HCT116 (cell line): ENCODE results near the gene SNTN. TPM values are rescaled to one million over a fixed set of nuclear protein-coding genes. Genes with fewer than 3 reads are reported as not detected.

Experiments used
- ATAC-seq: fragments of 200-7000 bp; cut with Tn5 transposase; 2 replicates; pipeline ENCODE4 v1.9.1; 2020; ENCODE audit warnings: mild to moderate bottlenecking, moderate library complexity
- BruUV-seq: library from RNA; stranded (reverse); fragments of 400-500 nt; replicated peaks from 2 replicates; lab custom pipeline; 2021; lab: Mats Ljungman, UMichigan
- CTCF ChIA-PET: fragments of 300-600 bp; sonication (Branson Sonifier 250); formaldehyde crosslinking; loops from one replicate; lab custom pipeline; 2021; ENCODE audit warnings: antibody characterized with exemption; lab: Charles Lee
- POLR2A ChIA-PET: fragments of 300-600, 350-600 bp; sonication (Branson Sonifier 250); formaldehyde crosslinking; loops from one replicate; lab custom pipeline; 2021; ENCODE audit warnings: antibody characterized with exemption; lab: Charles Lee
- RAD21 ChIA-PET, 2 experiments: fragments of 300-600 bp; sonication (Branson Sonifier 250); formaldehyde crosslinking; loops; one replicate each; lab custom pipeline; 2023; ENCODE audit warnings: low total read pairs in 2 of 2; ENCODE audit not compliant: uncharacterized antibody in 2 of 2, unreplicated experiment in 2 of 2, low non-redundant PET in 1 of 2; lab: Charles Lee
- DNase-seq: peaks from one replicate; pipeline ENCODE4 v3.0.0-alpha.2; 2010; ENCODE audit warnings: low read depth, low spot score
- H2AFZ ChIP-seq: fragments of 200-600 bp; shearing (Covaris generic), sonication (generic); 2 replicates; pipeline ENCODE4 v1.6.1; 2017; ENCODE audit warnings: low read depth, mixed run types, mixed read lengths, antibody characterized with exemption, low read length; ENCODE audit not compliant: poor library complexity, severe bottlenecking
- H3K27ac ChIP-seq: 2 replicates; pipeline ENCODE4 v1.5.1; 2012; ENCODE audit warnings: low read depth, low read length
- H3K27me3 ChIP-seq: fragments of 200-600 bp; sonication (generic); 2 replicates; pipeline ENCODE4 v1.6.1; 2016; ENCODE audit warnings: mixed run types, low read length, mixed read lengths; ENCODE audit not compliant: insufficient read depth
- H3K36me3 ChIP-seq, 2 experiments: fragments of 200-500 bp in 1 of 2; fragments of 200-600 bp in 1 of 2; sonication (Bioruptor generic) in 1 of 2; sonication (generic) in 1 of 2; 2 replicates each; pipeline versions ENCODE4 v1.5.1 to v1.6.1; 2014 to 2016; ENCODE audit warnings: low read length in 2 of 2, inconsistent platforms in 1 of 2, mixed read lengths in 1 of 2, mixed run types in 1 of 2; ENCODE audit not compliant: insufficient read depth in 2 of 2, control insufficient read depth in 1 of 2
- H3K4me1 ChIP-seq, 2 experiments: fragments of 200-600 bp in 1 of 2; sonication (generic) in 1 of 2; 2 replicates each; pipeline versions ENCODE4 v1.5.1 to v1.6.1; 2012 to 2017; ENCODE audit warnings: low read length in 2 of 2, inconsistent platforms in 1 of 2, mild to moderate bottlenecking in 1 of 2, mixed read lengths in 1 of 2, mixed run types in 1 of 2, moderate library complexity in 1 of 2; ENCODE audit not compliant: insufficient read depth in 2 of 2, control insufficient read depth in 1 of 2
- H3K4me2 ChIP-seq: fragments of 200-600 bp; sonication (generic); 2 replicates; pipeline ENCODE4 v1.6.1; 2017; ENCODE audit warnings: mixed run types, low read length, mixed read lengths
- H3K4me3 ChIP-seq, 2 experiments: fragments of 200-600 bp in 1 of 2; sonication (generic) in 1 of 2; replicated peaks in 1 of 2; 2 replicates each; pipeline ENCODE4 v1.5.1; 2011 to 2016; ENCODE audit warnings: low read length in 2 of 2, control low read depth in 1 of 2, low read depth in 1 of 2, mild to moderate bottlenecking in 1 of 2, mixed read lengths in 1 of 2, mixed run types in 1 of 2
- H3K79me2 ChIP-seq: fragments of 200-600 bp; sonication (generic); 2 replicates; pipeline ENCODE4 v1.6.1; 2017; ENCODE audit warnings: mild to moderate bottlenecking, mixed run types, low read length, moderate library complexity, mixed read lengths; ENCODE audit not compliant: insufficient read depth
- H3K9ac ChIP-seq: fragments of 200-600 bp; sonication (generic); 2 replicates; pipeline ENCODE4 v1.6.1; 2016; ENCODE audit warnings: low read length, mixed read lengths
- H3K9me2 ChIP-seq: fragments of 200-600 bp; sonication (generic), shearing (Covaris generic); 2 replicates; pipeline ENCODE4 v1.6.1; 2017; ENCODE audit warnings: mixed run types, mild to moderate bottlenecking, moderate library complexity; ENCODE audit not compliant: insufficient read depth
- H3K9me3 ChIP-seq, 2 experiments: fragments of 200-500 bp in 1 of 2; fragments of 200-600 bp in 1 of 2; sonication (Bioruptor generic) in 1 of 2; sonication (generic) in 1 of 2; 2 replicates each; pipeline ENCODE4 v1.6.1; 2014 to 2017; ENCODE audit warnings: low read length in 2 of 2, mixed read lengths in 2 of 2, inconsistent platforms in 1 of 2, low read depth in 1 of 2, mild to moderate bottlenecking in 1 of 2, mixed run types in 1 of 2, moderate library complexity in 1 of 2; ENCODE audit not compliant: control insufficient read depth in 1 of 2, insufficient read depth in 1 of 2
- H4K20me1 ChIP-seq: fragments of 200-600 bp; sonication (generic), shearing (Covaris generic); 2 replicates; pipeline ENCODE4 v1.6.1; 2017; ENCODE audit warnings: mixed run types, mild to moderate bottlenecking, moderate library complexity; ENCODE audit not compliant: insufficient read depth
- ATF3 ChIP-seq: IDR thresholded peaks from 2 replicates; pipeline ENCODE4 v1.6.1; 2012
- CBX3 ChIP-seq: IDR thresholded peaks from 2 replicates; pipeline ENCODE4 v1.6.1; 2012; ENCODE audit warnings: low read depth
- EGR1 ChIP-seq: IDR thresholded peaks from 2 replicates; pipeline ENCODE4 v1.6.1; 2012; ENCODE audit warnings: low read depth
- ELF1 ChIP-seq: IDR thresholded peaks from 2 replicates; pipeline ENCODE4 v1.6.1; 2012; ENCODE audit warnings: low read depth, borderline replicate concordance
- EZH2 ChIP-seq: fragments of 200-600 bp; sonication (generic); IDR thresholded peaks from 2 replicates; pipeline ENCODE4 v1.6.1; 2017; ENCODE audit warnings: antibody characterized with exemption, mixed run types
- EZH2phosphoT487 ChIP-seq: fragments of 200-600 bp; IDR thresholded peaks from 2 replicates; pipeline ENCODE4 v1.6.1; 2018; ENCODE audit warnings: antibody characterized with exemption, borderline replicate concordance
- JUND ChIP-seq: IDR thresholded peaks from 2 replicates; pipeline ENCODE4 v1.6.1; 2012
- POLR2A ChIP-seq: IDR thresholded peaks from 2 replicates; pipeline ENCODE4 v1.7.0; 2011; ENCODE audit warnings: borderline replicate concordance; ENCODE audit not compliant: insufficient read depth, insufficient read length; ENCODE audit errors: extremely low read depth
- POLR2AphosphoS5 ChIP-seq: IDR thresholded peaks from 2 replicates; pipeline ENCODE4 v1.6.1; 2011; ENCODE audit warnings: mild to moderate bottlenecking, low read depth, low read length, moderate library complexity
- SP1 ChIP-seq: IDR thresholded peaks from 2 replicates; pipeline ENCODE4 v1.6.1; 2012; ENCODE audit warnings: low read depth
- SRF ChIP-seq: IDR thresholded peaks from 2 replicates; pipeline ENCODE4 v1.6.1; 2012; ENCODE audit warnings: low read depth
- YY1 ChIP-seq: IDR thresholded peaks from 2 replicates; pipeline ENCODE4 v1.6.1; 2011; ENCODE audit warnings: low read length, low read depth, moderate library complexity, mild to moderate bottlenecking; ENCODE audit not compliant: insufficient replicate concordance; ENCODE audit errors: extremely low read depth
- ZNF274 ChIP-seq: fragments of 200-500 bp; sonication (Bioruptor generic); IDR thresholded peaks from 2 replicates; pipeline ENCODE4 v1.6.1; 2014; ENCODE audit warnings: mild to moderate bottlenecking, low read depth, low read length, inconsistent platforms
- intact Hi-C: fragments of 100-400 bp; cut with micrococcal nuclease; formaldehyde crosslinking; loops from 2 replicates; pipeline ENCODE4 v1.10.0; 2022
- total RNA-seq: library from RNA; stranded (reverse); gene quantifications from one replicate; pipeline ENCODE4 v1.2.1, GENCODE V29; 2021; ENCODE audit not compliant: unreplicated experiment
- TF ChIP-seq, protein P1 (sequence below): IDR thresholded peaks from 2 replicates; pipeline ENCODE4 v1.6.1; 2012; ENCODE audit warnings: low read depth
- TF ChIP-seq, protein P2 (sequence below), 3 experiments: fragments of 200-600 bp in 1 of 3; sonication (generic) in 1 of 3; IDR thresholded peaks in 2 of 3; conservative IDR thresholded peaks in 1 of 3; 2 replicates each; pipeline ENCODE4 v1.5.1; 2012 to 2017; ENCODE audit warnings: low read depth in 2 of 3, low read length in 2 of 3, antibody characterized with exemption in 1 of 3, borderline replicate concordance in 1 of 3, control low read depth in 1 of 3, mild to moderate bottlenecking in 1 of 3, mixed read lengths in 1 of 3, mixed run types in 1 of 3, moderate library complexity in 1 of 3; ENCODE audit not compliant: insufficient read depth in 1 of 3
- TF ChIP-seq, protein P3 (sequence below): IDR thresholded peaks from 2 replicates; pipeline ENCODE4 v1.6.1; 2012

SNTN gene
- total RNA-seq, 1 experiment from 2014 or later: not detected

DNA sequence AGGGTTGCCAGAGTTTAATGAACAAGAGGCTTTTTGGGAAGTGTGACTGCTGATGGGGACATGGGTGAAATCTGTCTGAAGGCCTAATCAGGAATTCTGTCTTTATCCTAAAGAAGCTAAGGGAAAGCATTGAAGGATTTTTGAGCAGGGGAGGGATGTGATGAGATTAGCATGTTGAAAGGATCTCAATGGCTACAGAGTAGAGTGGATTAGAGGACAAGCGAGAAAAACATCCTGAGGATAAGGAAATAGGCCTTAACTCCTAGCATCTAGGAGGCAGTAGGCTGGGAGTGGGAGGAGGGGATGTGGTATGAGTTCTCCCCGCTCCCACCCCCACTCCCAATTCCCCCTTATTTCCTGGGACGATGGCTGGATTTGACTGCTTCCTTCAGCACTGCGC lies 35.1 kb upstream of the SNTN start:
- H3K9me3 ChIP-seq: no peaks in the 10 kb centered on the region
- TF ChIP-seq CBX3 (no peak), JUND (no peak)
- no peak overlapping the region for H3K9ac ChIP-seq
- intact Hi-C loops: no loop called here
- POLR2A ChIA-PET: no interaction called here
- H3K4me2 ChIP-seq: no peak overlapping the region
- H3K9me2 ChIP-seq: no peaks in the 10 kb centered on the region
- H3K79me2 ChIP-seq: no peaks in the 10 kb centered on the region
- CTCF ChIA-PET: no interaction called here
- H4K20me1 ChIP-seq: no peaks in the 10 kb centered on the region
- DNase-seq (no peak), ATAC-seq (no peak)
- 0 out of 2 replicates have a peak, but pooled peaks cover 4% of the 10 kb centered on the region for H3K27me3 ChIP-seq
- no peaks in the 10 kb centered on the region for H3K36me3 ChIP-seq
- RAD21 ChIA-PET: no interaction called here
- BruUV-seq: no TSS peak
- H3K4me1 ChIP-seq: no peaks in the 10 kb centered on the region
- H3K27ac ChIP-seq: no peak overlapping the region
- no peak overlapping the region for H2AFZ ChIP-seq
- H3K4me3 ChIP-seq: no peak overlapping the region

DNA sequence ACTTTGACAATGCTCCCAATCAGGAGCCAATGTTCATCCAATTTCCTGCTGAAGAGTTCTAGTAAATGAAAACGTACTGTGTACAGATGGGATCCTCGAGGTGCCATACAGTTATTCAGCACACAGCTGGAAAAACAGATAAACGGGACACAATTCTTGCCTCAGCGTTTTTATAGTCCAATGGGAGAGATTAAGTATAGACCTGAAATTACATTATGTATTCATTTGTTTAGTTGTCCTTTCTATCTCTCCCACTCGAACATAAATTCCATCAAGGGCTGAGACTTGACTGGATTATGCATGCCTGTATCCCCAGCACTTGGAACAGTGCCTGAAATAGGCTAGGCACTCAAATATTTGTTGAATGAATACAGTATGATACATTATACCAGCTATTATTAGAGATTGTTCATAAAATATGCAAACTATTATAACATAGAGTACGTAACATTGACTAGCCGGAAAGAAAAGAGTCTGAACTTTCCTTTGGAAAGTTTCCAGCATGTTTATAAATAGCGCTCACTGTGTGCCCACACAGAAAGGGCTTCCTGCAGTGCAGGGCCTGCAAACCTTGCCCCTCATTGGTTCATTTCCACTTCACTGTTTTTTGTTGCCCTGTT lies 27.4 kb upstream of the SNTN start:
- Histone ChIP-seq H3K79me2 (no peaks in the 10 kb centered on the region), H3K4me2 (no peak overlapping the region), H4K20me1 (no peaks in the 10 kb centered on the region), H3K9me3 (no peaks in the 10 kb centered on the region), H3K4me1 (no peaks in the 10 kb centered on the region), H2AFZ (no peak overlapping the region), H3K4me3 (no peak overlapping the region), H3K9me2 (no peaks in the 10 kb centered on the region), H3K27ac (no peak overlapping the region), H3K27me3 (peaks cover 20% of the 10 kb centered on the region; the same call in 1 of the 2 replicates), H3K9ac (no peak overlapping the region), H3K36me3 (no peaks in the 10 kb centered on the region)
- no peak for ATAC-seq
- intact Hi-C loops: no loop called here
- BruUV-seq: no TSS peak
- RAD21 ChIA-PET: no interaction called here
- POLR2A ChIA-PET: no interaction called here
- CTCF ChIA-PET: no interaction called here
- no peak for DNase-seq
- no peak for TF ChIP-seq EZH2
- no peak for TF ChIP-seq POLR2AphosphoS5
- TF ChIP-seq, protein P1, sequence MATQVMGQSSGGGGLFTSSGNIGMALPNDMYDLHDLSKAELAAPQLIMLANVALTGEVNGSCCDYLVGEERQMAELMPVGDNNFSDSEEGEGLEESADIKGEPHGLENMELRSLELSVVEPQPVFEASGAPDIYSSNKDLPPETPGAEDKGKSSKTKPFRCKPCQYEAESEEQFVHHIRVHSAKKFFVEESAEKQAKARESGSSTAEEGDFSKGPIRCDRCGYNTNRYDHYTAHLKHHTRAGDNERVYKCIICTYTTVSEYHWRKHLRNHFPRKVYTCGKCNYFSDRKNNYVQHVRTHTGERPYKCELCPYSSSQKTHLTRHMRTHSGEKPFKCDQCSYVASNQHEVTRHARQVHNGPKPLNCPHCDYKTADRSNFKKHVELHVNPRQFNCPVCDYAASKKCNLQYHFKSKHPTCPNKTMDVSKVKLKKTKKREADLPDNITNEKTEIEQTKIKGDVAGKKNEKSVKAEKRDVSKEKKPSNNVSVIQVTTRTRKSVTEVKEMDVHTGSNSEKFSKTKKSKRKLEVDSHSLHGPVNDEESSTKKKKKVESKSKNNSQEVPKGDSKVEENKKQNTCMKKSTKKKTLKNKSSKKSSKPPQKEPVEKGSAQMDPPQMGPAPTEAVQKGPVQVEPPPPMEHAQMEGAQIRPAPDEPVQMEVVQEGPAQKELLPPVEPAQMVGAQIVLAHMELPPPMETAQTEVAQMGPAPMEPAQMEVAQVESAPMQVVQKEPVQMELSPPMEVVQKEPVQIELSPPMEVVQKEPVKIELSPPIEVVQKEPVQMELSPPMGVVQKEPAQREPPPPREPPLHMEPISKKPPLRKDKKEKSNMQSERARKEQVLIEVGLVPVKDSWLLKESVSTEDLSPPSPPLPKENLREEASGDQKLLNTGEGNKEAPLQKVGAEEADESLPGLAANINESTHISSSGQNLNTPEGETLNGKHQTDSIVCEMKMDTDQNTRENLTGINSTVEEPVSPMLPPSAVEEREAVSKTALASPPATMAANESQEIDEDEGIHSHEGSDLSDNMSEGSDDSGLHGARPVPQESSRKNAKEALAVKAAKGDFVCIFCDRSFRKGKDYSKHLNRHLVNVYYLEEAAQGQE: no peak
- no peak for TF ChIP-seq SRF
- no peak for TF ChIP-seq ZNF274
- TF ChIP-seq, protein P2, sequence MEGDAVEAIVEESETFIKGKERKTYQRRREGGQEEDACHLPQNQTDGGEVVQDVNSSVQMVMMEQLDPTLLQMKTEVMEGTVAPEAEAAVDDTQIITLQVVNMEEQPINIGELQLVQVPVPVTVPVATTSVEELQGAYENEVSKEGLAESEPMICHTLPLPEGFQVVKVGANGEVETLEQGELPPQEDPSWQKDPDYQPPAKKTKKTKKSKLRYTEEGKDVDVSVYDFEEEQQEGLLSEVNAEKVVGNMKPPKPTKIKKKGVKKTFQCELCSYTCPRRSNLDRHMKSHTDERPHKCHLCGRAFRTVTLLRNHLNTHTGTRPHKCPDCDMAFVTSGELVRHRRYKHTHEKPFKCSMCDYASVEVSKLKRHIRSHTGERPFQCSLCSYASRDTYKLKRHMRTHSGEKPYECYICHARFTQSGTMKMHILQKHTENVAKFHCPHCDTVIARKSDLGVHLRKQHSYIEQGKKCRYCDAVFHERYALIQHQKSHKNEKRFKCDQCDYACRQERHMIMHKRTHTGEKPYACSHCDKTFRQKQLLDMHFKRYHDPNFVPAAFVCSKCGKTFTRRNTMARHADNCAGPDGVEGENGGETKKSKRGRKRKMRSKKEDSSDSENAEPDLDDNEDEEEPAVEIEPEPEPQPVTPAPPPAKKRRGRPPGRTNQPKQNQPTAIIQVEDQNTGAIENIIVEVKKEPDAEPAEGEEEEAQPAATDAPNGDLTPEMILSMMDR (IDR thresholded peaks at IDR 0.05 in 2 of 3, conservative IDR thresholded peaks at IDR 0.05 in 1 of 3; ENCODE audit: borderline replicate concordance in 1 of 3, insufficient read depth in 1 of 3, low read depth in 2 of 3, low read length in 2 of 3): no peak
- TF ChIP-seq ELF1: no peak
- TF ChIP-seq EZH2phosphoT487: no peak
- TF ChIP-seq EGR1: no peak
- TF ChIP-seq, protein P3, sequence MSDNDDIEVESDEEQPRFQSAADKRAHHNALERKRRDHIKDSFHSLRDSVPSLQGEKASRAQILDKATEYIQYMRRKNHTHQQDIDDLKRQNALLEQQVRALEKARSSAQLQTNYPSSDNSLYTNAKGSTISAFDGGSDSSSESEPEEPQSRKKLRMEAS: no peak
- TF ChIP-seq POLR2A: no peak
- no peak for TF ChIP-seq SP1
- TF ChIP-seq YY1: no peak
- TF ChIP-seq ATF3: no peak
